GM23248 (cell line): Measurements from ENCODE around the gene NAT8.
"Not testable (repeated sequence)": the region's sequence is repeated elsewhere in the genome, so short reads cannot be mapped to it uniquely, and the experiment has no call there.

ENCODE experiments used
- EZH2 ChIP-seq: fragments of 200-600 bp; sonication (generic); IDR thresholded peaks from 2 replicates; pipeline ENCODE4 v1.6.1; 2018; ENCODE audit warnings: antibody characterized with exemption, mild to moderate bottlenecking; ENCODE audit not compliant: insufficient read depth, poor library complexity, severe bottlenecking
- EZH2phosphoT487 ChIP-seq: fragments of 200-600 bp; sonication (generic); IDR thresholded peaks from 2 replicates; pipeline ENCODE4 v1.6.1; 2018; ENCODE audit warnings: antibody characterized with exemption, moderate library complexity, mild to moderate bottlenecking, low read depth; ENCODE audit not compliant: insufficient read depth

DNA sequence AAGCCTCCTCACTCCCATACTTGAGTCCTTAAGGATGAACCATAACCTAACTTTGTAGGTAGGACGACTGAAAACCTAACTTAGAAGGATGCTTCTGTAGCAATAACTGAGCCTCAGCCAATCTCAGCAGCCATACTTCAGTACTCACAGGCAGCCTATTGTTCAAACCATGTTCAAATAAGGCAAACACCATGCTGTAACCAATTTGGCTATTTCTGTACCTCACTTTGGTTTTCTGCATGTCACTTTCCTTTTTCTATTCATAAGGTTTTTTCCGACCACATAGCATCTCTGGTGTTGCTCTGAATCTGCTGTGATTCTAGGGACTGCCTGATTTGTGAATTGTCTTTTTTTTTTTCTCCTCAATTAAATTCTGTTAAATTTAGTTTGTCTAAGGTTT lies 13.7 kb downstream of the NAT8 start:
- not testable (repeated sequence) for TF ChIP-seq EZH2, EZH2phosphoT487
